ENCODE results near the gene GRIFIN.

Gene GRIFIN

GRCh38 chr7:2498708-2499107, 22.5 kb upstream of the GRIFIN start:
- no peak for DNase-seq (ENCODE audit: low read depth, low spot score)

DNA sequence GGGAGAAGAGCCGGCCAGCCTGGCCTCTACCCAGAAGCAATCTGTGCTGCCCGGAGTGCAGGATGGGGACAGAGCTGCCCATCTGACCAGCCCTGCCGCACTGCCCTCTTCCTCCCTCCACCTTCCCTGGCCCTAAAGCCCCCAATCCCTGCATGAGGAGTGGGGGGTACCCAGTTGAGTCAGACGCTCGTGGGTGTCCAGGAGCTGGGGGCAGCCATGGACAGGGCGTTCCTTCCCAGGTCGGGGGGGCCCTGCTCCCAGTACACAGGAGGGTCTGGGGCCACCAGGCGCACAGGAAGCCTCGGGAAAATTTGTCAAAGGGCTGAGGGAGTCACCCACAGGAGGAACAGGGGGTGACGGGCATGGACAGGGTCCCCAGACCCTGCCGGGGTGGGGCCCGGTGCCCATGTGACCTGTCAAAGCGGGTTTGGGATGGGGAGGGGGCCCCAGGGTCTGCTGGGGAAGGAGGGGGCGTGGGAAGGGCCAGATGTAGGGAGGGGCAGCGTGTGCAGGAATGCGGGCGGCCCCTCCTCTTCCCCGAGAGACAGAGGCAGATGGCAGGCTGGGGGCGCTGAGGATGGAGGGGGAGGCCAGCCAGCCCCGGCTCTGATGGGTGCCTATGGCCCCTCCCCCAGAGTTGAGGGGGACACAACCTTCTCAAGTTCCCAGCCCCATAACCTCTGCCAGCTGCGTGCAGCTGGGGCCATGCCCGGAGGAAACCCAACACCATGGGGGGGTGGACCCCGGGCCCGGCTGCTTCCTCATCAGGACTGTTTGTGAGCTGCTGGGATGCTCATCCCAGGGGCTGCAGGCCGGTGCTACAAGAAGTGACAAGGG, 21.5 kb upstream of the GRIFIN start:
- no peak for DNase-seq (ENCODE audit: low read depth, low spot score)

DNA sequence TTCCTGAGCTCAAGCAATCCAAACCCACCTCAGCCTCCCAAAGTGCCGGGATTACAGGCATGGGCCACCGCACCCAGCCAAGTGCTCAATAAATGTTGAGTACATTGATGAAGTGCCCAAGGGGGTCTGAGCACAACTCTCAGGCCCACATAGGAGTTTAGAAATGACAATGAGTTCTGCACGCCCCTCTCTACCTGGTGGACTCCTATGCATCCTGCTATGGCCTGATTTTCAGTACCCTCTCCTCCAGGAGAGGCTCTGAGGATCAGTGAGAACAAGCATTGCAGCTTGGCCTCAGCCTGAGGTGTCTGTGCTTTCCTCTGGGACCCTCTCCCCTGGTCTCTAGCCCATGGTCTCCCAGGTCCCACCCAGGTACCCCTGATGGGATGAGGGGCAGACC, 20.9 kb upstream of the GRIFIN start:
- no peak for DNase-seq (ENCODE audit: low read depth, low spot score)

GRCh38 chr7:2496375-2496774, 20.2 kb upstream of the GRIFIN start:
- no peak for DNase-seq (ENCODE audit: low read depth, low spot score)

GRCh38 chr7:2495418-2496299, 19.5 kb upstream of the GRIFIN start:
- no peak for DNase-seq (ENCODE audit: low read depth, low spot score)

DNA sequence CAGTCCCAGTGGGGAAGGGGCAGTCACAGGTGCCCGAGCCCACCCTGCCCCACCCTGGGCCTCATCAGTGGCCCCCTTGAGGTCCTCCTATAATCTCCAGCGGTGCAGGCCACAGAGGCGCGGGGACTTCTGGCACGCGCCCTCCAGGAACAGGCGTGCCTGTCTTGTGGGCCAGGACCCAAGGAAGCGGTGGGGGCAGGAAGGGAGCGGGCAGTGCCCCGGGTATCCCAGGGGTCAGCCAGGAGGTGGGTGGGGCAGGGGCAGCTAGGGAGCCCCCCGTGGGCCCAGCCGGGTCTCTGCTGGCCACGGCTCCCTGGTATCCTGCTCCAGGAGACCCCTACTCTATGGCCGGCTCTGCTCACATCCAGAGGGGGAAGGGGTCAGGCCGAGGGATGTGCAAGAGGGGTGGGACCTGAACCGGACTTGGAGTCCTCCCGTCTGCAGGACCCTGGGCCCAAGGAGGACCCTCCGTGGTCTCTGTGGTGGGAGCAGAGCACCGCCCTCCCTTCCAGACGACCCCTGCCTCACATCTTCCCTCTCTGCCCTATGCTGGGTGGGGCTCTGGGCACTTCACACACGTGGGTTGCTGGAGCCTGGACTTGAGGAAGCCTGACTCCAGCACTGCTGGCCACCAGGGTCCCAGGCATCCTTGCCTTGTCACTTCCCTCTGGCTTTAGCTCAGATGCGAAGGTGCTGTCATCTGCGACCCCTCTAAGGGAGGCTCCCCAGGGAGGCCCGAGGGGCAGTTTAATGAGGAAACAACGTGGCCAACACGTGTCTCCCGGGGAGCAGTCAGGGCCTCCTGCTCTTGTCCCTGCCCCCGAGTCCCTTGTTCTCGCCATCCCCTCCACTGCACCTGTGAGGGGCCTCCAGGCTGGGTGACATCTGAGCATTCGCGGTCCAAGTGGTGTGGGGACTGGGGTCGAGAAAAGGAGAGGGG, 18.3 kb upstream of the GRIFIN start:
- no peak for DNase-seq (ENCODE audit: low read depth, low spot score)

DNA sequence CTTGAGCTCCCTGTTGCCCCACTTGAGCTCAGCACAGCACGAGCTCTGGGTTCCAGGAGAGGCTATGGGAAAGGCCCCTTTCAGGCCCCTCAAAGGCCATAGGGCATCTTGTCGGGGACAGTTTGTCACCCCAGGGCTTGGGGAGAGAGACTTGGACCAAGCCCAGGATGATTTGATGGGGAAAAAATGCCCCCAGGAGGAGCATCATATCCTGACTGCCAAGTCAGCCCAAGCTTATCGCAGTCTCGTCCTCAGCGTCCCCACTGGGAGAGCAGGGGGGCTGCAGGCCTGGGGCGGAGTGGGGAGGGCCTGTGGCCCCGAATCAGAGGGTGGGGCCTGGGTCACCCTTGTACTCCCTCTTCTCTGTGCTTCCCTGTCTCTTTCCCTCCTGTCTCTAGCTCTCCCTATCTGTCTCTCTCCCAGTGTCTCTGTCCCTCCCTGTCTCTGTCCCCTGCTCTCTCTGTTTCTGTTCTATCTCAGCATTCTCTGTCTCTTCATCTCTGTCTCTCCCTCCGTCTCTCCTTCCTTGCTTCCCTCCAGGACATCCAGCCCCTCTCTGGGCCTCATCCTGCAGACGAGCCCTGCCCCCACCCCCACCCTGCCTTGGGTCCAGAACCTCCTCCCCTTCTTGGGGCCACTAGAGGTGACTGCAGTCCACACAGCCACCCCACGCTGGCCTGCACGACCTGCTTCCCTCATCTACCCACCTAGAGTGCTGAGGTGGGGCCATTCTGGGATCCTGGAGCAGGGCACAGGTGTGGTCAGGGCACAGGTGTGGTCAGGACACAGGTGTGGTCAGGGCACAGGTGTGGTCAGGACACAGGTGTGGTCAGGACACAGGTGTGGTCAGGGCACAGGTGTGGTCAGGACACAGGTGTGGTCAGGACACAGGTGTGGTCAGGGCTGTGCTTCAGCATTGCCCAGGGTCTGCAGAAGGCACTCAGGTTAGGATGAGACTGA, 17.3 kb upstream of the GRIFIN start:
- no peak for DNase-seq (ENCODE audit: low read depth, low spot score)

GRCh38 chr7:2492038-2492437, 15.8 kb upstream of the GRIFIN start:
- no peak for DNase-seq (ENCODE audit: low read depth, low spot score)

DNA sequence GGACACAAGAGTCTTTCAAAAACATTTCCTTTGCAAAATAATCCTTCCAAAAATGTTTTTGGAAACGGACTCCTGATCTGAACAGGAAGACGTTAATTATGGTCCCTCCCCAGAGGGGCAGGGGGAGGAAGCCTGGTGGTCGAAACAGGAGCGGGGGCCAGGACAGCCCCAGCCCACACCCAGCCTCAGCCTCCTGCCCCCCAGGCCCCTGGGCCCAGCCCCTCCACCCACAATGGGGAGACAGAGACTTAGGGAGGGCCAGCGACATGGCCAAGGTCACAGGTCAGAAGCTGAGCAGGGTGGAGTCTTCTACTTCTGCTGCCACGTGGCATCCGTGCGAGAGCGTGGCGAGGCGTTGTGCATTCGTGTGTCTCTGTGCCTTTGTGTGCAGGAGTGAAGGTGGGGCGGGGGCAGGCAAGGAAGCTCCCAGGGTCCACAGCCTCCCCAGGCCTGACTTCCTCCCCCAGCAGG, 14.0 kb upstream of the GRIFIN start:
- DNase-seq (ENCODE audit: low read depth, low spot score) = no peak

- DNase-seq (ENCODE audit: low read depth, low spot score) = no peak
Measured at GRCh38 chr7:2488681-2489080, 12.5 kb upstream of the GRIFIN start.

DNA sequence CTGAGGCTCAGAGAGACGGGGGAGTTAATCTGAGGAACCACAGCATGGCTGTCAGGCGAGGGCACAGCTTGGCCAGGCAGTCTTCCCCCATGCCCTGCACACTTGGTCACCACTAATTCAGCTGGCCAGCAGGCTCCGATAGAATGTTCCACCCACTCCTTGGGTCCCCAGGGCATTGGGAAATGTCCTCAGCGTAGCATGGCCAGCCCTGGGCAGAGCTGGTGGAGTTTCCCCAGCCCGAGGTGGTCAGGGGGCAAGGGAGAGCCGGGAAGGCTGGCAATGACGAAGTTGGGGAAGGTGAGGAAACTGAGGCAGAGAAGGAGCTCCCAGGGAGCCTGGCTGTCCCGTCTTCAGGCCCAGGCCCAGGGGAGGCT, 12.1 kb upstream of the GRIFIN start:
- no peak for DNase-seq (ENCODE audit: low read depth, low spot score)

GRCh38 chr7:2487586-2488271, 11.5 kb upstream of the GRIFIN start:
- DNase-seq (ENCODE audit: low read depth, low spot score) = no peak

DNA sequence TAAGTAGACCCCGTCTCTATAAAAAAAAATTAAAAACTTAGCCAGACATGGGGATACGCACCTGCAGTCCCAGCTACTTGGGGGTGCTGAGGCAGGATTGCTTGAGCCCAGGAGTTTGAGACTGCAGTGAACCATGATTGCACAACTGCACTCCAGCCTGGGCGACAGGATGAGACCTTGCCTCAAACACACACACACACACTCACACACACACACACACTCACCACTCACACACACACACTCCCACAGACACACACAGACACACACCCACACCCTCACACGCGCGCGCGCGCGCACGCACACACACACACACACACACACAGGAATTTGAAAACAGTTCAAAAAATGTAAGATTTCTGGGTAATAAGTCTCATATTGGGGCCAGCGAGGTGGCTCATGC, 8.7 kb upstream of the GRIFIN start:
- no peak for DNase-seq (ENCODE audit: low read depth, low spot score)

GRCh38 chr7:2483494-2483893, 7.3 kb upstream of the GRIFIN start:
- no peak for DNase-seq (ENCODE audit: low read depth, low spot score)

DNA sequence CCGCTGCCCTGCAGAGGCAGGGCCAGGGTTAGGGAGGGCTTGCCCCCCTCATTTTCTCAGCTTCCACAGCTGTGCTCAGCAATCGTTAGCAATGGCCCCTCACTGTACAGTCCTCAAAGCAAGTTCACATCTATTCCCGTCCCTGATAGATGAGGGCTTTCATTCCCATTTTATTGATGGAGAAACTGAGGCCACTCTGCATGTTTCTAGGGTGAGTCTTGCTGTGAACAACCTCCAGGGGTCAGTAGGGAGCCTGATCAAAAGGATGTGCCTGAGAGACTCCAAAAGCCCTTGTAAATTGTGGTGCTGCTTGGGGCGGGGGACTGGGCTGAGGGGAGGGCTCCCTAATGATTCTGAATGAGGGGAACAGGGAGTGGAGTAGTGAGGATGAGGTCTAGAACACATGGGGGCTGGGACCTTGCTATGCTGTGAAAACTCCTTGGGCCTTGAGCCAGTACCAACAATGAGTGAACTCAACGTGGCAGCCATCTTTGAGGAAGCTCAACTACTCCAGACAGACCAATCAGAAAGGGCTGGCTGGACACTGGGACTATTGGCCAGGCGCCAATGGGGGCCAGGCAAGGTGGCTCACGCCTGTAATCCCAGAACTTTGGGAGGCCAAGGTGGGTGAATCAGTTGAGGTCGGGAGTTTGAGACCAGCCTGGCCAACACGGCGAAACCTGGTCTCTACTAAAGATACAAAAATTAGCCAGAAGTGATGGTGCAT, 6.7 kb upstream of the GRIFIN start:
- no peak for DNase-seq (ENCODE audit: low read depth, low spot score)

DNA sequence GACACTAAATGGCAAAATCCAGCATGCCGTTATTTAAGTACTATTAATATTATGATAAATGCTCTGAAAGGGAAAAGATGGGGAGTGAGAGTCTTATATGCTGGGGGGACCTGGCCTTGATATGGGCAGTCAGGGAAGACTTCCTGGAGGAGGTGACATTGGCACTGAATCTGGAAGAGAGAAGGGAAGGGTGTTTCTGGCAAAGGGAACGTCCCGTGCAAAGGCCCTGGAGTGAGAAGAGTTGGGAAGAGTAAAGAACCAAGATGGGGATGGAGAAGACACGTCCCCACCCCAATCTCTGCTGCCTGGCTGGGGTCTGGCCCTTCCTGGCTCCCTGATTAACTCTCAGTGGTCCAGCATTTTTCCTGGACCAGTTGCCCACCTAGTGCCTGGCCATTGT, 5.0 kb upstream of the GRIFIN start:
- no peak for DNase-seq (ENCODE audit: low read depth, low spot score)

DNA sequence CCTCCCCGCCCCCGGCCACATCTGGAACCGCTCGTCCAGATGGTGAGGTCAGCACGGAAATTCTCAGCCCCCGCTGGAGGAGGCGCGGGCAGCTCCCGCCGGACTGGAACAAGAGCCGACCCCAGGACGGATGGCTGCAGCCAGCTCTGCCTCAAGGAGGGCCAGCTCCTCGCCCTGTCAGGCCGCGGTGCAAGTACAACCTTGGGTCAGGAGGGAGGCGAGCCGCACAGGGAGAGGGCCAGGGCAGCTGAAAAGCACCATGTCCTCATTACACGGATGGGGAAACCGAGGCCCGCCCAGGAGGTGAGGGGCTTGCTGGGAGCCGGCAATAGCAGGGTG, 3.8 kb upstream of the GRIFIN start:
- no peak for DNase-seq (ENCODE audit: low read depth, low spot score)

GRCh38 chr7:2479276-2480069, 3.3 kb upstream of the GRIFIN start:
- DNase-seq (ENCODE audit: low read depth, low spot score) = no peak

- no peak for DNase-seq (ENCODE audit: low read depth, low spot score)
Measured at GRCh38 chr7:2478800-2479199, 2.6 kb upstream of the GRIFIN start.

Data from activated naive CD8-positive, alpha-beta T cell treated with anti-CD3 and anti-CD28 coated beads, Interleukin-2, amount 50 U/mL, for 16 hours (primary cell).